Gastrocnemius medialis (tissue), 4 donors: ENCODE data around the gene C1QTNF8. TPM values are rescaled to one million over a fixed set of nuclear protein-coding genes. Genes with fewer than 3 reads are reported as not detected.

Experiments
- ATAC-seq, 2 donors: fragments of 150-250 bp; one replicate each; pipeline ENCODE4 v1.9.1; 2016
- DNase-seq, 2 donors: peaks; one replicate each; pipeline ENCODE4 v3.0.0-alpha.2; 2019
- H3K27ac ChIP-seq, 4 donors: fragments of 200-600 bp; sonication (generic); 1 replicate in 1 of 4; 2 replicates in 3 of 4; pipeline ENCODE4 v1.5.1; 2016 to 2018; ENCODE audit warnings: mild to moderate bottlenecking in 2 of 4, moderate library complexity in 1 of 4
- H3K27me3 ChIP-seq, 3 donors: fragments of 200-600 bp; sonication (generic) in 2 of 3; 1 replicate in 1 of 3; 2 replicates in 2 of 3; pipeline versions ENCODE4 v1.5.1 to v1.6.0; 2016 to 2019; ENCODE audit warnings: mild to moderate bottlenecking in 1 of 3, moderate library complexity in 1 of 3
- H3K36me3 ChIP-seq, 2 donors: fragments of 200-600 bp; sonication (generic) in 1 of 2; one replicate each; pipeline ENCODE4 v1.5.1; 2017 to 2018
- H3K4me1 ChIP-seq, 2 donors: fragments of 200-600 bp; sonication (generic) in 1 of 2; one replicate each; pipeline ENCODE4 v1.5.1; 2016 to 2017; ENCODE audit warnings: mild to moderate bottlenecking in 2 of 2
- H3K4me3 ChIP-seq, 4 donors: fragments of 200-600 bp; sonication (generic) in 3 of 4; 1 replicate in 1 of 4; 2 replicates in 3 of 4; pipeline ENCODE4 v1.5.1; 2016 to 2019; ENCODE audit warnings: mild to moderate bottlenecking in 2 of 4
- H3K9me3 ChIP-seq, 3 donors: fragments of 200-600 bp; sonication (generic) in 2 of 3; 1 replicate in 1 of 3; 2 replicates in 2 of 3; pipeline ENCODE4 v1.5.1; 2016 to 2019
- POLR2A ChIP-seq, 2 donors: fragments of 450-650 bp; IDR thresholded peaks; one replicate each; pipeline ENCODE4 v1.6.1; 2017; ENCODE audit warnings: antibody characterized with exemption in 2 of 2, mild to moderate bottlenecking in 2 of 2, moderate library complexity in 2 of 2
- in situ Hi-C, 4 donors: fragments of 200-750 bp; cut with MboI; loops; one replicate each; pipeline versions ENCODE4 v1.15.0 to v1.8.0; 2017; ENCODE audit warnings: low sequenced_read_pairs in 4 of 4
- intact Hi-C: fragments of 100-400 bp; cut with DNase I; formaldehyde crosslinking; loops from one replicate; pipeline ENCODE4 v1.15.1; 2023; ENCODE audit warnings: low total_unique reads
- total RNA-seq, 4 donors: library from RNA; depleted of rRNA; stranded (reverse); fragments of >200 nt; gene quantifications; one replicate each; pipeline versions ENCODE4 v1.1.0 to v1.2.3, GENCODE V29; 2016
- TF ChIP-seq, protein P1 (sequence below), 5 experiments: fragments of 450-650 bp in 3 of 5; fragments of 200-600 bp in 2 of 5; sonication (generic) in 2 of 5; IDR thresholded peaks in 4 of 5; conservative IDR thresholded peaks in 1 of 5; 1 replicate in 4 of 5; 2 replicates in 1 of 5; pipeline ENCODE4 v1.5.1; 2016 to 2019; ENCODE audit warnings: antibody characterized with exemption in 5 of 5, mild to moderate bottlenecking in 3 of 5, moderate library complexity in 3 of 5

C1QTNF8 gene
- total RNA-seq, 4 donors from 2014 or later, result not detected

GRCh38 chr16:1135459-1135825 lies 39.4 kb upstream of the C1QTNF8 start:
- in situ Hi-C loops, result no loop called here
- TF ChIP-seq, protein P1, sequence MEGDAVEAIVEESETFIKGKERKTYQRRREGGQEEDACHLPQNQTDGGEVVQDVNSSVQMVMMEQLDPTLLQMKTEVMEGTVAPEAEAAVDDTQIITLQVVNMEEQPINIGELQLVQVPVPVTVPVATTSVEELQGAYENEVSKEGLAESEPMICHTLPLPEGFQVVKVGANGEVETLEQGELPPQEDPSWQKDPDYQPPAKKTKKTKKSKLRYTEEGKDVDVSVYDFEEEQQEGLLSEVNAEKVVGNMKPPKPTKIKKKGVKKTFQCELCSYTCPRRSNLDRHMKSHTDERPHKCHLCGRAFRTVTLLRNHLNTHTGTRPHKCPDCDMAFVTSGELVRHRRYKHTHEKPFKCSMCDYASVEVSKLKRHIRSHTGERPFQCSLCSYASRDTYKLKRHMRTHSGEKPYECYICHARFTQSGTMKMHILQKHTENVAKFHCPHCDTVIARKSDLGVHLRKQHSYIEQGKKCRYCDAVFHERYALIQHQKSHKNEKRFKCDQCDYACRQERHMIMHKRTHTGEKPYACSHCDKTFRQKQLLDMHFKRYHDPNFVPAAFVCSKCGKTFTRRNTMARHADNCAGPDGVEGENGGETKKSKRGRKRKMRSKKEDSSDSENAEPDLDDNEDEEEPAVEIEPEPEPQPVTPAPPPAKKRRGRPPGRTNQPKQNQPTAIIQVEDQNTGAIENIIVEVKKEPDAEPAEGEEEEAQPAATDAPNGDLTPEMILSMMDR (IDR thresholded peaks at IDR 0.05 in 4 of 5, conservative IDR thresholded peaks at IDR 0.05 in 1 of 5), result no peak
- no peak for TF ChIP-seq POLR2A (IDR thresholded peaks at IDR 0.05)

DNA sequence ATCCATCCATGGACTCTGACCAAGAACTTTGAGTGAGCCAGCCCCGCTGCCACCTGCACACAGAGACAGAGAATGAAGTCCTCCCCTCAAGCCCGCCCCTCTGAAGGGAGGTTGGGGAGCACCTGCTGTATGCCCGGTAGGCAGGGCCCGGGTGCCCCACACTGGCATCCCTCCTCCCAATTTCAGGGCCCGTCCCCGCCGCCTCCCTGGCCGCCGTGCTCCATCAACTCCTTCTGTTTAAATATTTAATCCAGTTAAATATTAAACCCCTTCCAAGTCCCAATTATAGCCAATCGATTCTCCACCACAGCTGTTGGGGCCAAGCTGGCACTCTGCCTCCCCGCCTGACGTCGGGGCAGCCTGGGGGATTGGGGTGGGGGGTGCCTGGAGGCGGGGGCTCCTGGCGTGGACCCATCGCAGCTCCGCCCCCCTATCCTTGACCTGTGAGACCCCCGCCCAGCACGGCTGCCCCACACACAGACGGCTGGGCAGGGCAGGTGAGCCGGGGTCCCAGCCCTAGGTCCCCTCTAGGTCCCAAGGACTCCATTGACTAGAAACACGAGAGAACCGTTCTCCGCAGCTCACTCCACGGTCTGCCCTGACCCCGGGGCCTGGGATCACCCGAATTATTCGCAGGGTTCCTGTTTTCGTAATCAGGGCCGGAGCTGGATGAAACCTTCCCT lies 38.9 kb upstream of the C1QTNF8 start:
- no peak for DNase-seq
- no peak overlapping the region for H3K27ac ChIP-seq
- no peak for TF ChIP-seq POLR2A (IDR thresholded peaks at IDR 0.05)
- TF ChIP-seq, protein P1 (IDR thresholded peaks at IDR 0.05 in 4 of 5, conservative IDR thresholded peaks at IDR 0.05 in 1 of 5), result no peak
- H3K4me3 ChIP-seq, result no peak overlapping the region
- in situ Hi-C loops (no loop called here), intact Hi-C loops (no loop called here)
- no peak for ATAC-seq
- peaks cover 13 to 39% (median 19%) of the 10 kb centered on the region in 3 donors for H3K27me3 ChIP-seq
- no peaks in the 10 kb centered on the region for H3K4me1 ChIP-seq
- H3K36me3 ChIP-seq, result no peaks in the 10 kb centered on the region
- H3K9me3 ChIP-seq, result no peaks in the 10 kb centered on the region

More at GRCh38 chr16:1135459-1135825, 39.4 kb upstream of the C1QTNF8 start:
- no peaks in the 10 kb centered on the region for H3K36me3 ChIP-seq
- DNase-seq, result no peak
- ATAC-seq, result no peak
- H3K27ac ChIP-seq, result no peak overlapping the region
- H3K27me3 ChIP-seq, result peaks cover 17 to 41% (median 19%) of the 10 kb centered on the region in 3 donors
- no peak overlapping the region for H3K4me3 ChIP-seq
- H3K9me3 ChIP-seq, result no peaks in the 10 kb centered on the region
- no peaks in the 10 kb centered on the region for H3K4me1 ChIP-seq
- intact Hi-C loops, result no loop called here

- no peak for ATAC-seq
- intact Hi-C loops (no loop called here), in situ Hi-C loops (no loop called here)
- Histone ChIP-seq H3K9me3 (no peaks in the 10 kb centered on the region), H3K4me1 (no peaks in the 10 kb centered on the region), H3K4me3 (no peak overlapping the region), H3K36me3 (no peaks in the 10 kb centered on the region), H3K27ac (no peak overlapping the region), H3K27me3 (peaks cover 8 to 31% (median 16%) of the 10 kb centered on the region in 3 donors)
- no peak for TF ChIP-seq POLR2A (IDR thresholded peaks at IDR 0.05)
- TF ChIP-seq, protein P1 (IDR thresholded peaks at IDR 0.05 in 4 of 5, conservative IDR thresholded peaks at IDR 0.05 in 1 of 5), result no peak
- DNase-seq, result no peak
These were observed 37.9 kb upstream of the C1QTNF8 start for GRCh38 chr16:1133810-1134520.

- TF ChIP-seq, protein P1 (IDR thresholded peaks at IDR 0.05 in 4 of 5, conservative IDR thresholded peaks at IDR 0.05 in 1 of 5), result no peak
- no peak for TF ChIP-seq POLR2A (IDR thresholded peaks at IDR 0.05)
- intact Hi-C loops (no loop called here), in situ Hi-C loops (no loop called here)
- DNase-seq (no peak), ATAC-seq (no peak)
- no peaks in the 10 kb centered on the region for H3K9me3 ChIP-seq
- H3K36me3 ChIP-seq, result no peaks in the 10 kb centered on the region
- no peak overlapping the region for H3K27ac ChIP-seq
- H3K4me1 ChIP-seq, result no peaks in the 10 kb centered on the region
- H3K4me3 ChIP-seq, result no peak overlapping the region
- H3K27me3 ChIP-seq, result peaks cover 4 to 28% (median 13%) of the 10 kb centered on the region in 3 donors
These were observed 37.2 kb upstream of the C1QTNF8 start for GRCh38 chr16:1133271-1133670.
